ENCODE measurements around the gene MDC1.

The MDC1 gene

GRCh38 chr6:30714263-30714662 is 2.8 kb downstream of the MDC1 start:
- Histone ChIP-seq H3K79me2 (ENCODE audit: control insufficient read depth, insufficient read depth, low read length, poor library complexity) (peaks cover 3% of the 10 kb centered on the region), H2BK12ac (ENCODE audit: low read length) (no peak overlapping the region), H3K27ac (ENCODE audit: low read depth, low read length) (no peak overlapping the region), H3K14ac (ENCODE audit: low read length) (no peak overlapping the region), H4K8ac (ENCODE audit: low read depth, low read length) (no peak overlapping the region), H3K9me3 (ENCODE audit: insufficient read depth, low read depth, low read length) (no peaks in the 10 kb centered on the region), H3K23ac (ENCODE audit: low read length) (no peak overlapping the region), H4K91ac (ENCODE audit: low read depth, low read length) (no peak overlapping the region), H3K36me3 (ENCODE audit: control insufficient read depth in 1 of 2, insufficient read depth in 2 of 2, low read length in 2 of 2) (peaks cover 28 to 38% of the 10 kb centered on the region in 2 experiments), H3K4me3 (ENCODE audit: low read depth, low read length) (no peak overlapping the region), H3K27me3 (ENCODE audit: insufficient read depth, low read length) (no peaks in the 10 kb centered on the region), H2BK120ac (ENCODE audit: insufficient read depth, low read length, poor library complexity) (no peak overlapping the region), H3K4me2 (ENCODE audit: low read length) (no peak overlapping the region), H3K4me1 (ENCODE audit: control insufficient read depth in 1 of 2, insufficient read depth in 2 of 2, low read length in 2 of 2) (peaks cover 2 to 5% of the 10 kb centered on the region in 2 experiments), H2AFZ (ENCODE audit: insufficient read depth, low read length, poor library complexity) (no peak overlapping the region), H3K18ac (ENCODE audit: low read length) (no peak overlapping the region), H3K9ac (ENCODE audit: low read length) (no peak overlapping the region), H2AK5ac (ENCODE audit: low read length) (no peak overlapping the region), H3K4ac (ENCODE audit: low read depth, low read length) (no peak overlapping the region), H2BK5ac (ENCODE audit: low read depth, low read length, poor library complexity) (no peak overlapping the region), H4K12ac (ENCODE audit: low read depth, low read length) (no peak overlapping the region), H3K79me1 (ENCODE audit: low read length) (peaks cover 8% of the 10 kb centered on the region)
- no CpG with 5 or more reads among the region's 1 CpG for WGBS (ENCODE audit: extremely low coverage, insufficient coverage, insufficient read length)
- DNase-seq = no peak

- Histone ChIP-seq H2BK5ac (ENCODE audit: low read depth, low read length, poor library complexity) (no peak overlapping the region), H3K79me1 (ENCODE audit: low read length) (peaks cover 7% of the 10 kb centered on the region), H2AFZ (ENCODE audit: insufficient read depth, low read length, poor library complexity) (no peak overlapping the region), H3K9ac (ENCODE audit: low read length) (no peak overlapping the region), H3K27me3 (ENCODE audit: insufficient read depth, low read length) (no peaks in the 10 kb centered on the region), H4K8ac (ENCODE audit: low read depth, low read length) (no peak overlapping the region), H3K4ac (ENCODE audit: low read depth, low read length) (no peak overlapping the region), H3K23ac (ENCODE audit: low read length) (no peak overlapping the region), H2BK120ac (ENCODE audit: insufficient read depth, low read length, poor library complexity) (no peak overlapping the region), H4K91ac (ENCODE audit: low read depth, low read length) (no peak overlapping the region), H3K9me3 (ENCODE audit: insufficient read depth, low read depth, low read length) (no peaks in the 10 kb centered on the region), H3K4me3 (ENCODE audit: low read depth, low read length) (no peak overlapping the region), H3K27ac (ENCODE audit: low read depth, low read length) (no peak overlapping the region), H2BK12ac (ENCODE audit: low read length) (no peak overlapping the region), H2AK5ac (ENCODE audit: low read length) (no peak overlapping the region), H3K18ac (ENCODE audit: low read length) (no peak overlapping the region), H4K12ac (ENCODE audit: low read depth, low read length) (no peak overlapping the region), H3K36me3 (ENCODE audit: control insufficient read depth in 1 of 2, insufficient read depth in 2 of 2, low read length in 2 of 2) (peaks cover 32 to 42% of the 10 kb centered on the region in 2 experiments), H3K4me2 (ENCODE audit: low read length) (no peak overlapping the region), H3K14ac (ENCODE audit: low read length) (no peak overlapping the region), H3K79me2 (ENCODE audit: control insufficient read depth, insufficient read depth, low read length, poor library complexity) (peaks cover 3% of the 10 kb centered on the region), H3K4me1 (ENCODE audit: control insufficient read depth in 1 of 2, insufficient read depth in 2 of 2, low read length in 2 of 2) (peaks cover 2 to 5% of the 10 kb centered on the region in 2 experiments)
- WGBS (ENCODE audit: extremely low coverage, insufficient coverage, insufficient read length) = no CpG with 5 or more reads among the region's 7 CpGs
- no peak for DNase-seq
Measured at GRCh38 chr6:30712441-30712945, 4.6 kb downstream of the MDC1 start.

- H3K4me2 ChIP-seq (ENCODE audit: low read length) = no peak overlapping the region
- H3K9me3 ChIP-seq (ENCODE audit: insufficient read depth, low read depth, low read length) = no peaks in the 10 kb centered on the region
- H3K9ac ChIP-seq (ENCODE audit: low read length) = no peak overlapping the region
- no peak overlapping the region for H2BK5ac ChIP-seq (ENCODE audit: low read depth, low read length, poor library complexity)
- no peak overlapping the region for H4K12ac ChIP-seq (ENCODE audit: low read depth, low read length)
- peaks cover 2 to 5% of the 10 kb centered on the region in 2 experiments for H3K4me1 ChIP-seq (ENCODE audit: control insufficient read depth in 1 of 2, insufficient read depth in 2 of 2, low read length in 2 of 2)
- H3K27ac ChIP-seq (ENCODE audit: low read depth, low read length) = no peak overlapping the region
- H3K79me1 ChIP-seq (ENCODE audit: low read length) = peaks cover 5% of the 10 kb centered on the region
- H2AFZ ChIP-seq (ENCODE audit: insufficient read depth, low read length, poor library complexity) = no peak overlapping the region
- H3K79me2 ChIP-seq (ENCODE audit: control insufficient read depth, insufficient read depth, low read length, poor library complexity) = peaks cover 1% of the 10 kb centered on the region
- no peak overlapping the region for H2BK12ac ChIP-seq (ENCODE audit: low read length)
- WGBS (ENCODE audit: extremely low coverage, insufficient coverage, insufficient read length) = no CpG with 5 or more reads among the region's 1 CpG
- no peak overlapping the region for H3K18ac ChIP-seq (ENCODE audit: low read length)
- H3K27me3 ChIP-seq (ENCODE audit: insufficient read depth, low read length) = no peaks in the 10 kb centered on the region
- no peak overlapping the region for H4K8ac ChIP-seq (ENCODE audit: low read depth, low read length)
- H2AK5ac ChIP-seq (ENCODE audit: low read length) = no peak overlapping the region
- H3K23ac ChIP-seq (ENCODE audit: low read length) = no peak overlapping the region
- no peak overlapping the region for H3K4me3 ChIP-seq (ENCODE audit: low read depth, low read length)
- DNase-seq = no peak
- peaks cover 34 to 45% of the 10 kb centered on the region in 2 experiments for H3K36me3 ChIP-seq (ENCODE audit: control insufficient read depth in 1 of 2, insufficient read depth in 2 of 2, low read length in 2 of 2)
- no peak overlapping the region for H3K4ac ChIP-seq (ENCODE audit: low read depth, low read length)
- no peak overlapping the region for H3K14ac ChIP-seq (ENCODE audit: low read length)
- H2BK120ac ChIP-seq (ENCODE audit: insufficient read depth, low read length, poor library complexity) = no peak overlapping the region
- H4K91ac ChIP-seq (ENCODE audit: low read depth, low read length) = no peak overlapping the region
Measured at GRCh38 chr6:30711758-30712380, 5.2 kb downstream of the MDC1 start.

GRCh38 chr6:30709101-30709868 is 7.8 kb downstream of the MDC1 start:
- H3K36me3 ChIP-seq (ENCODE audit: control insufficient read depth in 1 of 2, insufficient read depth in 2 of 2, low read length in 2 of 2) = peaks cover 48 to 56% of the 10 kb centered on the region in 2 experiments
- no CpG with 5 or more reads among the region's 2 CpGs for WGBS (ENCODE audit: extremely low coverage, insufficient coverage, insufficient read length)
- H2AK5ac ChIP-seq (ENCODE audit: low read length) = no peak overlapping the region

More at GRCh38 chr6:30709101-30709868, 7.8 kb downstream of the MDC1 start:
- Histone ChIP-seq H4K91ac (ENCODE audit: low read depth, low read length) (no peak overlapping the region), H2BK5ac (ENCODE audit: low read depth, low read length, poor library complexity) (no peak overlapping the region), H3K4me1 (ENCODE audit: control insufficient read depth in 1 of 2, insufficient read depth in 2 of 2, low read length in 2 of 2) (peaks cover under 1 to 2% of the 10 kb centered on the region in 2 experiments), H3K27me3 (ENCODE audit: insufficient read depth, low read length) (no peaks in the 10 kb centered on the region), H3K4me2 (ENCODE audit: low read length) (no peak overlapping the region), H3K79me1 (ENCODE audit: low read length) (no peaks in the 10 kb centered on the region), H3K79me2 (ENCODE audit: control insufficient read depth, insufficient read depth, low read length, poor library complexity) (no peaks in the 10 kb centered on the region), H3K18ac (ENCODE audit: low read length) (no peak overlapping the region), H2AFZ (ENCODE audit: insufficient read depth, low read length, poor library complexity) (no peak overlapping the region), H3K9ac (ENCODE audit: low read length) (no peak overlapping the region), H2BK12ac (ENCODE audit: low read length) (no peak overlapping the region), H3K23ac (ENCODE audit: low read length) (no peak overlapping the region), H3K9me3 (ENCODE audit: insufficient read depth, low read depth, low read length) (no peaks in the 10 kb centered on the region), H3K4ac (ENCODE audit: low read depth, low read length) (no peak overlapping the region), H3K4me3 (ENCODE audit: low read depth, low read length) (no peak overlapping the region), H3K14ac (ENCODE audit: low read length) (no peak overlapping the region), H4K12ac (ENCODE audit: low read depth, low read length) (no peak overlapping the region), H3K27ac (ENCODE audit: low read depth, low read length) (no peak overlapping the region), H2BK120ac (ENCODE audit: insufficient read depth, low read length, poor library complexity) (no peak overlapping the region), H4K8ac (ENCODE audit: low read depth, low read length) (no peak overlapping the region)
- no peak for DNase-seq
